Activated CD4-positive, alpha-beta T cell treated with anti-CD3 and anti-CD28 coated beads, Interleukin-2, Interleukin-6, amounts not matched to agents 100 ng/mL and 50 ng/mL, durations not matched to agents 16 hours and 8 hours (primary cell): Measurements from ENCODE around the gene LPP.

Experiments used
- DNase-seq: peaks from one replicate; pipeline ENCODE4 v3.0.0-alpha.2; 2020

LPP gene

GRCh38 chr3:188778091-188778852, 624.3 kb downstream of the LPP start:
- no peak for DNase-seq

DNA sequence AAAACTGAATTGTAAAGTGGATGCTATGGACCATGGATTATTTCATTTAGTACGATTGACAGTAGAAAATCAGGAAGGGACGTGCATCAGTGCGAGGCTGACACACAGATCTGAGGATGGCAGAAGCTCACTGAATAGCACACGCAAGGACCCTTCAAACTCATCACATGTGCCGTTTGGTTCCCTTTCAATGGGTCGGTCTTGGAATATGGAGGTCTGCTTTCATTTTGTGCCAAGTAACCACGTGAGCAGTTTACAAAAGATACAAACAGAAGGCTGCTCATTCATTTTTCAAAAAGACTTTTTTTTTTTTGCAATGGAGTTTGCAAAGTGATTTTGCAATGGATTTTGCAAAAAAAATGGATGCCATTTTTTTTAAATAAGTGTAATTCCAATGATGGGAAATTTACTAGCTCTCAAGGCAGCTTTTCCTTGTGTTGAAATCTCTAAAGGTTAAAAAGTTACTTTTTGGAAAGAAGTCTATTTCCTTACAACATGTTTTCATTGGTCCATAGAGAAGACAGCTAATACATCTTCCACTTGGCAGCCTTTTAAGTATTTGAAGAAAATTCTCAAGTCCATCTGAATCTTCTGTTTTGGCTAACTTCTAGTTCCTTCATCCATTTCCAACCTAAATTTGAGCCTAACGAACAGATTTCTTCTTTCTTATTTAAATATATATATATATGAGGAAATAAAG, 625.5 kb downstream of the LPP start:
- DNase-seq = no peak

DNA sequence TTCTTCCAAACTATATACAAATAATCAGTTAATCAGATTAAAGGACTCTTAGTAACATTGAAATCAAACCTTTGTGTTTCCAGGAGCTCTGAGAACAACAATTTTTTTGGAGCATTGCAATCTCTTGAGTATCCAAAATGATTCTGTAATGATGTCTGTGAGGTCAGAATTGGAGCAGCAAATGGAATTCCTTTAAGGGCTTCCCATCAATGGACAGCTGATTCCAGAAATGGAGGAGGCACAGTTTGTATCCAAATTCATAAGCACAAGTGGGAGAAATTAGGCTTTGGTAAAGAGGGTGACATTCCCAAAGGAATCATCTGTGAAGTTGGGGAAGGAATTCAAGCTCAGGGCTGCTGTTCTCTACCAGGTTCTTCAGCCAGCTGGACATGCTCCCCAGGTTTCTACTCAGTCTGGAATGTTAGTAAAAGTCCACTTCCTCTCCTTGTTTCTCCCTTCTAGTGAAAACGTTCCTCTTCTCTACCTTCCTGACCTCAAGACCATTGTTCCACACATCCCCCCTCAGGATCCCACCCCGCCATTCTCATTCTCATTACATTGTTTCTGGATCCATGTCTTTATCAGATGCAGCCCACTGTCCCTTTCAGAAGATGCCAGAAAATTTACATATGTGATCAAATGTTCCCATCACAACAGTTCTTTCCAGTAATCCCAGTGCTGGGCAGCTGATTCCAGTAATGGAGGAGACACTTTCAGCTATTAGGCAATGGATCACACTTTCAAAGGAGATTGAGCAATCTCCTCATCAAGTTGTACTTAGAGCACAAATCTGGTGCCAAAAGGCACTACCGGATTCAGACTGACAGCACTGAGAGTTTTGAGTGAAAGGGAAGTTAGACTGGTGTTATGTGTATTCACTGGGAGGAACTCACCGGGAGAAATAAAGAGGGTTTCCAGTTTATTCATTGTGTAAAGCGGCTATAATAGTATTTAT, 626.5 kb downstream of the LPP start:
- no peak for DNase-seq

GRCh38 chr3:188782613-188783124, 628.7 kb downstream of the LPP start:
- no peak for DNase-seq

- no peak for DNase-seq
Measured at GRCh38 chr3:188786424-188786823, 632.5 kb downstream of the LPP start.

GRCh38 chr3:188788621-188789081, 634.7 kb downstream of the LPP start:
- peak; percentile 92 for DNase-seq

- no peak for DNase-seq
Measured at GRCh38 chr3:188789251-188789650, 635.3 kb downstream of the LPP start.

GRCh38 chr3:188791311-188791710, 637.4 kb downstream of the LPP start:
- DNase-seq = no peak

DNA sequence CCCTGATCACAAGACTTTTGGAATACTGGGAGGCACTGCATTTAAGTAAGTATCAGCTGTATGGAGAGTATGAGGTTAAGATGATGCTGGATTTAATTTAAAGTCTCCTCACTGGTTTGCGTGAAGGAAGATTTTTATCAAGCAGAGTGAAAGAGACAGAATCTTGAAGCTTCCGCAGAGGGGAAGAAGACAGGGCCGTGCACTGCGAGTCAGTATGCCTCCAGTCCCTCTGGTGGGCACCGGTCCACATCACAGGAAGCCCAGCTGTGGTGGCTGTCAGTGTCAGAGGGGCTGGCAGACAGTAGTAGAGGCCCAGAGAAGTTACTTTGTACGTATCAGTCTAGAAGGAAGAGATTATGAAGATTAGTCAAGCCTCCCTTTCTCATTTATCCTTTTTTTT, 638.8 kb downstream of the LPP start:
- DNase-seq = no peak

DNA sequence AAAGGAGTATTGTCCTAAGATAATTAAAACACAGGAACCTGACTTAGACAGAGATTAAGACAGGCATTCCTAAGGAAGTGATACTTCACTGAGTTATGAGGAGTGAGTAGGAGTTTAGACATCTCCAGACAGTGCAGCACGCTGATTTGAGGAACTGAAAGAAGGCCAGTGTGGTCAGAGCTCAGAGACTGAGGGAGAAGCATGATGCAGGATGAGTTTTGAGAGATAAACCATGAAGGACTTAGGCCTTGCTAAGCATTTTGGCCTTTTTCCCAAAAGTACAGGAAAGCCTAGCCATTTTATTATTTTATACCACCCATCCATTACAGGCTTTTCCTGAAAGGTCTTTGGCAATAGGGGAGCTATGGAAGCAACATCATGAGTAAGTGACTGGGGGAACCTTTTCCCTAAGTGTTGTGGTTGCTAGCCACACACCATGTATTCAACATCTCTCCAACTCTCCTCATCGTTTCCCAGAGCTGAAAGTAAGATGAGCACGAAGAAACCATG, 642.2 kb downstream of the LPP start:
- DNase-seq = no peak

- DNase-seq = no peak
Measured at GRCh38 chr3:188797045-188797444, 643.1 kb downstream of the LPP start.

DNA sequence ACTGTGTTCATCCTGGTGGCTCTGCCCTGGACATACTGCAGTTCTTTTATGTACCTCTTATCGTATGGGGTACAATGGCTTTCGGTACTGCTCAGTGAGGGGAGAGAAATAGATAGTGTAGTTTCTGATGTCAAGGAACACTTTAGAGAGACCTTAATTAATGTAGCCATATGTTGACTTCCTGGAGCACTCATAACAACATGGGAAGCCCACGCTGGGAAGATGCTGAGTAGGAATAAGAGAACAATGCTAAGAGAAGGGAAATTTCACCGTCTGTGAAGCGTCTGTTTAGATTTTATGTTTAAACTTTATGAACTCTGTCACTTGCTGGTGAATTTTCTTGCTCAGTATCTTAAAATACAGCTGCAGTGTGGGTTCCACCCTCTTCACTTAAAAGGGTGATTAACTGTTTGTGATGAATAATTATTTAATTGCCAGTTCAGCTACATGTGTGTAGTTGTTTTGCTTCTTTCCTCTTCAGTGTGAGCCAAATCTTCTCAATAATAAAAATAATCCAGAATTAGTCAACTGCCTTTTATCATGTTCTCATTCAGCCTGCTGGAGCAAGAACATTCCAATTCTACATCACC, 644.7 kb downstream of the LPP start:
- no peak for DNase-seq

- no peak for DNase-seq
Measured at GRCh38 chr3:188801393-188801792, 647.4 kb downstream of the LPP start.

DNA sequence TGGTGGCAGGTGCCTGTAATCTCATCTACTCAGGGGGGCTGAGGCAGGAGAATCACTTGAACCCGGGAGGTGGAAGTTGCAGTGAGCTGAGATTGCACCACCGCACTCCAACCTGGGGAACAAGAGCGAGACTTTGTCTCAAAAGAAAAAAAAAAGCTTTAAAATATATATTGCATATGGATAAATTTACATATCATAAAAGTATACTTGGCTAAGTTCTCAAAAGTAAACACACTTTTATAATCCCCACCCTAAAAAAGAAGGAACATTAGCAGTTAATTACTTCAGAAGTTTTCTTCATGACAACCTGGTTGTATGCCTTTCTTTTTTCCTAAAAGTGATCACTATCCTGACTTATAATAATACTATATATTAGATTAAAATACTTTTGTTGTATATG, 648.7 kb downstream of the LPP start:
- DNase-seq = no peak

GRCh38 chr3:188807006-188807405, 653.0 kb downstream of the LPP start:
- no peak for DNase-seq

GRCh38 chr3:188812198-188812597, 658.2 kb downstream of the LPP start:
- DNase-seq = no peak

GRCh38 chr3:188814581-188814980, 660.6 kb downstream of the LPP start:
- DNase-seq = no peak

DNA sequence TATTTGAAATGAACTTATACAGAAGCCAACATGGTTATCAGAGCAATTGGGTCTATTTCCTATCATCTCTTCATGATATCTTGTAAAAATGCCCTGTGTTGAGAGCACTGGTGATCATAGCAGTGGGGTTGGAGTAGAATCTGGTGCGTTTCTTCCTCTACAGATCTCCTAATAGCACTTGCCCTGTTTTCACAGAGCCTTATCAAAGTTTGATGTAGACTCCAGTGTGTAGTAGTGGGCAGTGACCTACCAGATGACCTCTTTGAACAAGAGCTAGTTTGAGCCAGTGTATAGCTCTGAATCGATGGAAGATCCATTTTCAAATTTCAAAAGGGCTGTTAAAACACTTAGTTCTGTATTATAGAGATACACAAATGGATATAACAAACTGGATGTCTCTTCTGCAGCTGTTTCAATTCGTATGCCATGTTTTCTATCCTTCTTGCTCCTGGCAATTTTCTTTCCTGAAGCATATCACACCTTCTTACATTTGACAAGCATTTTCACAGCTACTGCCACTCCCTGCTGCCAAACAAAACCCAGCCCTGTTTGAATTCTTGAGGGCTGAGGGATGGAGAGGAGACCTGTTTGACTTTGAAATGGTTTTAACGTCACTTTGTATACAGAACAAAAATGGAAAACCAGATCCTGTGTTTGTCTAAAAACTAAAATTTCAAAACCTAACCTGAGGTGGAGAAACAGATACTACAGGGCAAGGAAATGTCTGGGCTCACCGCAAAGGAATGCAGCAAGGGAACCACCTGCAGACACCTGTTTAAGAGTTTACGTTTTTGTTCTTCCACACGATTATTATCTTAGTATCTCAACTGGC, 663.4 kb downstream of the LPP start:
- no peak for DNase-seq

DNA sequence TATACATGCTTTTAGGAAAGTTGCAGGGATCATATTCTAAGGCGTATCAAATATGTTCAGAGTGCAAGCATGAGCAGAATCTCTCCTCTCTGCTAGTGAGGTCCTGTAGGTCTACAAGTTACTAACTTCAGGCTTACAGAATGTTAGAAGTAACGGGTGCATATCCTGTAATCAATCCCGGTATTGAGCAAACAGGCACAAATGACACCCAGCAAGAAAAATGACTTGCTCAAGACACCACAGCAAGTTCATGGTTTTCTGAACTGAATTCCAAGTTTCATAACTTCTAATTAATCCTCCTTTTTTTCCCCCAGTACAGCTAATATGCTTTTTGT, 663.9 kb downstream of the LPP start:
- DNase-seq = no peak

GRCh38 chr3:188818282-188818681, 664.3 kb downstream of the LPP start:
- DNase-seq = no peak

DNA sequence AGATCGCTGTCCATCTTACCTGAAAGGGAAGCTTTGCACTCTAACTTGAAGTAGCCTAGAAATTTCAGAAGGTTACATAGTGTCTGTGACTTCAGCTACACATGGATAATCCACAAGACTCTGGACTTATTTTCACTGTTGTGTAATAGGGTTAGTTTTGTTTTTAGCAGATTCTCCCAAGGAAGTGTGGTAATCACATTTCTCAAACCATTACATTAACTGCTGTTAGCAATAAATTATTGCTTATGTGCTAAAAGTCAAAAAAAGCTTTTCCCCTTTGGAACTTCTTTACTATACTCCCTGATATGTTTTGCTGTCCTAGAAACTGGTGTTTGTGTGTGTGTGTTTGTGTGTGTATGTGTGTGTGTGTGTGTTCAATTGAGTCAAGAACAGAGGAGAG, 666.0 kb downstream of the LPP start:
- no peak for DNase-seq

DNA sequence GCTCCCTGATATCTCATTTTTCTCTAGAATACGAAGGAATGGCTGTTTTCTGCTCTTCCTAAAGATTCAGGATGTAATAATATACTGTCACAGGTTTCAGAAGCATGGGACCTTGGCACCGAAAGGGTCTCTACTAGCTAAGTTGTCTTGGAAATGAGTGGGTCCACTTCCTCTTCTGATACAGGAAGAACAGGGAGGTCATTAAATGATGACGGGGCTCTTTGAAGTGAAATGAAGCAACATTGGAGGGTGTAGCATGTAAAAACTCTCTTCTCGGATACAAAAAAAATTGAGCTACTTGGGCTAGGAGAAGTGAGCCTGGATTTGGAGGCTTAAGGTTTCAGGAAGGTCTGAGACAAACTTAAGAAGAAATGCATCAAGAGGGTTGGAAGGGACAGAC, 668.0 kb downstream of the LPP start:
- no peak for DNase-seq
